GM18858 (cell line): ENCODE results near the gene FBXL4.

Source experiments
- ATAC-seq: cut with Tn5 transposase; IDR thresholded peaks from one replicate; pipeline ENCODE4 v1.9.1; 2021; ENCODE audit not compliant: unreplicated experiment

The FBXL4 gene

DNA sequence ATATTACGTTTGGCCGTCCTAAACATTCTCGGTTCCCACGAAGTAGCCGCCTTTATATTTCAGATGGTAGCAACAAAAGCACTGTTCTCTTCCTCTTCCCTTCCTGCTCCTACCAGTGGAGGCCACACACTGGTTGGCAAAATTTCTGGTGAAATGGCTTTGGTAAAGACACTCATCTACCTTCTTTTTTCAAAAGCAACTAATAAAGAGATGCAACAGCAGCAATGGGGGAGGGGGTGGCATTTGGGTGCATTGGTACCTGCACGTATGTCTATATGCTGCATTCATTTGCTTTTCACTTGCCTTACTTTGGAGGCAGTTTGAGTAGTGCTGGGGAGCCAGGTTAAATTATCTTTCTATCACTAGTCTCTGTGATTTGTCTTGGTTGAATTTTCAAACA, 107.4 kb downstream of the FBXL4 start:
- ATAC-seq = no peak

GRCh38 chr6:98839781-98840361, 107.9 kb downstream of the FBXL4 start:
- no peak for ATAC-seq

GRCh38 chr6:98838975-98839374, 108.8 kb downstream of the FBXL4 start:
- ATAC-seq = no peak

DNA sequence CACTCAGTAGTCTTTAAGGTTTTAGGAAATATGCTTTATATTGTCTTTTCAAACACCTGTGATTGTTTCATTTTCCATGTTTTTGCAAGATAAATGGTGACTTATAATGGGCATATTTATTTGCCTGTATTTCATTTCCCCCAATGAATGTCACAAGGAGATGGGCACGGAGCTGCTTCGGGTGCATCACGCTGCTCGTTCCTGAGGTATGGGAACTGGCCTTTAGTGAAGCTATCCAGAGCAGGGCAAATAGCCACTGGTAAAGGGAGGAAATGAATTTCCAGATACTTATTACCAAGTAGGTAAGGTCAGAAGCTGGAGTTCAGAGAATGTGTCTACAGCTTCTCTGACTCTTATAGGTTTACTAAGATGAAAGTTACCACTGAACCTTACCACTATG, 109.7 kb downstream of the FBXL4 start:
- ATAC-seq = no peak

GRCh38 chr6:98836962-98837944, 110.5 kb downstream of the FBXL4 start:
- ATAC-seq = no peak

DNA sequence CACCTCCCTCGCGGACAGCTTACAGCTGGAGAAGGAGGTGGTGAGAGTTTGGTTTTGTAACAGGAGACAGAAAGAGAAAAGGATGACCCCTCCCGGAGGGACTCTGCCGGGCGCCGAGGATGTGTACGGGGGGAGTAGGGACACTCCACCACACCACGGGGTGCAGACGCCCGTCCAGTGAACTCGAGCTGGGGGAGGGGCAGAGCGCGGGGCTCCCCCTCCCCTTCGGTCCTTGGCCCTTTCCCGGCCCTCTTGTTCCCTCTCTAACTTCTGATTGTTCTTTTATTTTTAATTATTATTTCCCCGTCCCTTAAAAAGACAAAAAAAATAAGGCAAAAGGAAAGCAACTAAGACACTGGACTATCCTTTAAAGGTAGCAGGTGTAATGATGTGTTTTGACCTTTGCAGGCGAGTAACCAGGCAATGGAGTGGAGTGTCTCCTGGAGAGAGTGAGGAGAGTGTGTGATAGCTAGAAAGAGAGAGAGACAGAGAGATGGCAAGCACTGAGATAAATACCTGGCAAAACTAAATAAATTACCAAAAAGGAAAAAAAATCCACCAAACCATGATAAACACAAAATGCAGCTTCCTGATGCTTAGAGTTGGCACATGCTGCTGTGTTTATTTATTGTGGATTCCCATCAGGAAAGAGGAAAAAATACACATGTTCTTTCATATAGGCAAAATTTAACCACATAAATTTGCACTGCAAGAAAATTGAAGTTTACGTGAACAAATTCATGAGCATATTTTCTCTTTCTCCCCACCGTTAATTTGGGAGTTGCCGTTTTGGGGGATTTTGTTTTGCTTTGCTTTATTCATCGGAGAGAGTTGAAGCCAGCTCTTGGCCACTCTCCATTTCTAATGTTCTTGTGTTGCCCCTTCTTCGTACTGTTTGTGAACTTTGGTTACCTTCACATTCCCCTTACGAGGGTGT, 111.5 kb downstream of the FBXL4 start:
- ATAC-seq = no peak

DNA sequence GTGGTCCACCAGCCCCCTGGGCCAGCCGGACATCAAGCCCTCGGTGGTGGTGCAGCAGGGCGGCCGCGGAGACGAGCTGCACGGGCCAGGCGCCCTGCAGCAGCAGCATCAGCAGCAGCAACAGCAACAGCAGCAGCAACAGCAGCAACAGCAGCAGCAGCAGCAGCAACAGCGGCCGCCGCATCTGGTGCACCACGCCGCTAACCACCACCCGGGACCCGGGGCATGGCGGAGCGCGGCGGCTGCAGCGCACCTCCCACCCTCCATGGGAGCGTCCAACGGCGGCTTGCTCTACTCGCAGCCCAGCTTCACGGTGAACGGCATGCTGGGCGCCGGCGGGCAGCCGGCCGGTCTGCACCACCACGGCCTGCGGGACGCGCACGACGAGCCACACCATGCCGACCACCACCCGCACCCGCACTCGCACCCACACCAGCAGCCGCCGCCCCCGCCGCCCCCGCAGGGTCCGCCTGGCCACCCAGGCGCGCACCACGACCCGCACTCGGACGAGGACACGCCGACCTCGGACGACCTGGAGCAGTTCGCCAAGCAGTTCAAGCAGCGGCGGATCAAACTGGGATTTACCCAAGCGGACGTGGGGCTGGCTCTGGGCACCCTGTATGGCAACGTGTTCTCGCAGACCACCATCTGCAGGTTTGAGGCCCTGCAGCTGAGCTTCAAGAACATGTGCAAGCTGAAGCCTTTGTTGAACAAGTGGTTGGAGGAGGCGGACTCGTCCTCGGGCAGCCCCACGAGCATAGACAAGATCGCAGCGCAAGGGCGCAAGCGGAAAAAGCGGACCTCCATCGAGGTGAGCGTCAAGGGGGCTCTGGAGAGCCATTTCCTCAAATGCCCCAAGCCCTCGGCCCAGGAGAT, 112.4 kb downstream of the FBXL4 start:
- ATAC-seq = no peak

GRCh38 chr6:98834060-98835031, 113.4 kb downstream of the FBXL4 start, which contains the start of gene POU3F2:
Gene POU3F2, plus strand, starts transcription at chr6:98834574. Its CDS starts 300 bp downstream, at chr6:98834874.
- peak; percentile 61 for ATAC-seq

GRCh38 chr6:98833307-98834059, 114.3 kb downstream of the FBXL4 start:
- ATAC-seq = no peak

DNA sequence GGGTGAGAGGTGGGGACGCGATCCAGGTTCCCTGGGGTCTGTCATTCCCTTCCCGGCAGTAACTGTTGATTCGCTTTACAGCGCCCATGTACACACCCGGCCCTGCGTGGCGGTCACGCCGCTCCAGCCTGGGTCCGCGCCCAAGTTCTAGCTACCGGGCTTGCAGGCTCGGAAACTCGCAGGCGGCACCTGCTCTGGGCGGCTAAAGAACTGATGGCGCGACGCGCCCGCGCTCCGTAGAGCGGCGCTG, 114.8 kb downstream of the FBXL4 start:
- ATAC-seq = no peak

- no peak for ATAC-seq
Measured at GRCh38 chr6:98832284-98833056, 115.3 kb downstream of the FBXL4 start.

GRCh38 chr6:98831959-98832283, 115.8 kb downstream of the FBXL4 start:
- ATAC-seq = no peak

- ATAC-seq = no peak
Measured at GRCh38 chr6:98831057-98831958, 116.4 kb downstream of the FBXL4 start.

DNA sequence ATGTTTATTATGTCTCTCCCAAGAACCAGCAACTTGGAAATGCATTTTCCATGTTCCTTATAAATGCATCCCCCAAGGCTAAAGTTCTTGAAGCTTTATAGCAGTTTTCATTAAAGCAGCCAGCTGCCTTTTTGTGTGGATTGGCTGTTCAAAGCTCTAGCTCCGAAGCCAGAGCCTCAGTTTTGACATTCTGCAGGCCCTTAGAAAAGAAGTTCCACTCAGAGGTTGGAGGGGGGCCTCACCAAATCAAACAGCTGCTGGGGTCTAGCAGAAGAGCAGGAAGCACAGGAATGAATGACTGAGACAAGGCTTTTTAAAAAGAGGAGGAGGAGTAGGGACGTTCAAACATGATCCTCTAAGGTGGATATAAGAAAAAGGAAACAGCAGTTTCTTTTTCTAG, 117.6 kb downstream of the FBXL4 start:
- ATAC-seq = no peak

DNA sequence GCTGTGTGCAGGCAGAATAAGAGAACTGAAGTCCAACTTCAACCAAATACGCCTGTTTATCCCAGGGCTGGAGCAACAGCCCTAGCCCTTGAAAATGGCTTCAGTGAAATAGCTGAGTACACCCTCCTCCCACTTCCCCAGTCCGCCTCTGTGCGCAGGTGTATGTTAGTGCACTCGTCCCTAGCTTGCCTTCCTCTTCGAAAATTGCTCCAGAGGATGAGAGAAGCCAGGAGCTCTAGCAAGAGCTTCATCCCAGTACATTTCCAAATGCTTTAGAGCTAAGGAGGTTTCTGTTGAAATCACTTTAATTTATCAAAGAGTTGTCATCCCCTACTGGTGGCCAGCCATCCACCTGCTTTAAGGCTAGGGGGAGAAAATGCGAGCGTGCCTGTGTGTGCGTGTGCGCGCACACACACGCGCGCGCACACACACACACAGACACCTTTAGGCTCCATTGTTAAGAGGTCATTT, 118.8 kb downstream of the FBXL4 start:
- ATAC-seq = no peak

DNA sequence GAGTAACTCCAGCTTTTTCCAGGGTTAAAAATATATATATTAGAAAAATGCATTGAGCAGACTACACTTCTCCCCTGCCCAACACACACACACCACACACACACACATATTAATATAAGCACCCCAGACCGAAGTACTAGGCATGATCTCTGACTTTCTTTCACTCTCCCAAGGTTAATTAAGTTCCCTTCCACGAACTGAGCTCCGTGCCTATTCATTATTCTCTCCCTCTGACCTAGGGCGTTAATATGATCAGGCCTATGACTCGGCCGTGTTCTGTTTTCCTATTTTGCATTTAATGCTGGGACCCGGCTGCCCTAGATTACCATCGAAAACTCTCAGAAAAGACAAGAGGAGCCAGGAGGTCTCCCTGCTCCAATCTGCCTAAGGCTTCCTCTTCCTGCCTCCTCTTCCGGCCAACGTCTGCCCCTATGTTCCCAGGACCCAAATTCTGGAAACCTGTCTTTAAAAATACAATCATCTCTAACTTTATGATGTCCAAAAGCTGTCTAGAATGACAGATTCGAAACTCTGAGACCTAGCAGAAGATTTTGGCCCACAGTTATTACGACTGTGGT, 119.4 kb downstream of the FBXL4 start:
- no peak for ATAC-seq
